Keratinocyte (primary cell): Measurements from ENCODE around the gene ALLC. TPM values are rescaled to one million over a fixed set of nuclear protein-coding genes. Genes with fewer than 3 reads are reported as not detected.

Source experiments
- DNase-seq: peaks from one replicate; pipeline ENCODE4 v3.0.0-alpha.2; 2011; ENCODE audit warnings: low read depth, missing footprints, low spot score
- FAIRE-seq: peaks from 2 replicates; lab custom pipeline; 2011; peaks lifted over from hg19 to GRCh38; lab: Jason Lieb, UNC
- H2AFZ ChIP-seq: 2 replicates; pipeline ENCODE4 v1.6.0; 2012; ENCODE audit warnings: low read length, control low read depth, inconsistent platforms; ENCODE audit not compliant: control insufficient read depth
- H3K27ac ChIP-seq: 2 replicates; pipeline ENCODE4 v1.5.1; 2011; ENCODE audit warnings: low read length; ENCODE audit not compliant: control insufficient read depth, insufficient read depth
- H3K27me3 ChIP-seq: 3 replicates; pipeline ENCODE4 v1.6.0; 2011; ENCODE audit warnings: low read length; ENCODE audit not compliant: control insufficient read depth, insufficient read depth; ENCODE audit errors: extremely low read depth
- H3K36me3 ChIP-seq, 2 experiments: 2 replicates in 1 of 2; 3 replicates in 1 of 2; pipeline ENCODE4 v1.5.1; 2011; ENCODE audit warnings: low read length in 2 of 2, mild to moderate bottlenecking in 1 of 2; ENCODE audit not compliant: control insufficient read depth in 2 of 2, insufficient read depth in 2 of 2; ENCODE audit errors: extremely low read depth in 1 of 2
- H3K4me1 ChIP-seq: 3 replicates; pipeline ENCODE4 v1.5.1; 2011; ENCODE audit warnings: low read length; ENCODE audit not compliant: control insufficient read depth, insufficient read depth; ENCODE audit errors: extremely low read depth
- H3K4me2 ChIP-seq: 3 replicates; pipeline ENCODE4 v1.6.0; 2011; ENCODE audit warnings: low read depth, low read length; ENCODE audit not compliant: control insufficient read depth, insufficient read depth; ENCODE audit errors: extremely low read depth
- H3K4me3 ChIP-seq, 3 experiments: fragments of 200-600 bp in 1 of 3; sonication (generic) in 1 of 3; 2 replicates in 2 of 3; 3 replicates in 1 of 3; pipeline ENCODE4 v1.5.1; 2011 to 2016; ENCODE audit warnings: low read length in 3 of 3, mild to moderate bottlenecking in 3 of 3, control low read depth in 2 of 3, inconsistent platforms in 1 of 3, low read depth in 1 of 3, mixed read lengths in 1 of 3, mixed run types in 1 of 3, moderate library complexity in 1 of 3; ENCODE audit not compliant: control insufficient read depth in 2 of 3, insufficient read depth in 2 of 3; ENCODE audit errors: extremely low read depth in 1 of 3
- H3K79me2 ChIP-seq: 2 replicates; pipeline ENCODE4 v1.6.0; 2012; ENCODE audit warnings: low read length; ENCODE audit not compliant: control insufficient read depth, insufficient read depth
- H3K9ac ChIP-seq: 3 replicates; pipeline ENCODE4 v1.6.0; 2011; ENCODE audit warnings: low read length; ENCODE audit not compliant: control insufficient read depth, insufficient read depth; ENCODE audit errors: extremely low read depth
- H3K9me1 ChIP-seq: 3 replicates; pipeline ENCODE4 v1.6.0; 2011; ENCODE audit warnings: low read length; ENCODE audit not compliant: control insufficient read depth, insufficient read depth; ENCODE audit errors: extremely low read depth
- H3K9me3 ChIP-seq: 2 replicates; pipeline ENCODE4 v1.5.1; 2012; ENCODE audit warnings: low read depth, low read length; ENCODE audit not compliant: control insufficient read depth
- H4K20me1 ChIP-seq: 3 replicates; pipeline ENCODE4 v1.6.0; 2011; ENCODE audit warnings: low read length; ENCODE audit not compliant: control insufficient read depth, insufficient read depth; ENCODE audit errors: extremely low read depth
- EZH2 ChIP-seq: IDR thresholded peaks from one replicate; pipeline ENCODE4 v1.6.1; 2012; ENCODE audit warnings: inconsistent platforms, mild to moderate bottlenecking, low read length, moderate library complexity
- dilution Hi-C: fragments of 300-500 bp; cut with MboI; formaldehyde crosslinking; loops from one replicate; pipeline ENCODE4 v1.7.0; 2020; ENCODE audit warnings: low sequenced_read_pairs; ENCODE audit not compliant: extremely low pct_ligation_motif_present
- polyA plus RNA-seq, 5 experiments: library from polyadenylated mRNA; depleted of rRNA in 3 of 5; stranded (reverse) in 3 of 5; stranded (forward) in 1 of 5; unstranded in 1 of 5; fragments of >200 nt; gene quantifications; 1 replicate in 1 of 5; 2 replicates in 3 of 5; 3 replicates in 1 of 5; pipeline versions ENCODE4 v1.2.1 to v1.2.3, GENCODE V29; 2011 to 2012; ENCODE audit warnings: missing spikeins in 2 of 5, low read depth in 1 of 5, low replicate concordance in 1 of 5
- TF ChIP-seq, protein P1 (sequence below), 3 experiments: IDR thresholded peaks in 1 of 3; conservative IDR thresholded peaks in 1 of 3; optimal IDR thresholded peaks in 1 of 3; 2 replicates in 2 of 3; 3 replicates in 1 of 3; pipeline versions ENCODE3 to v1.5.1; 2011; ENCODE audit warnings: low read length in 3 of 3, mild to moderate bottlenecking in 3 of 3, moderate library complexity in 2 of 3, control low read depth in 1 of 3, inconsistent platforms in 1 of 3; ENCODE audit not compliant: insufficient read depth in 2 of 3; ENCODE audit errors: extremely low read depth in 1 of 3

The ALLC gene
- polyA plus RNA-seq, 1 donor (not counting 4 experiments of a cell fraction or from before 2014, with no cell fraction given): not detected

DNA sequence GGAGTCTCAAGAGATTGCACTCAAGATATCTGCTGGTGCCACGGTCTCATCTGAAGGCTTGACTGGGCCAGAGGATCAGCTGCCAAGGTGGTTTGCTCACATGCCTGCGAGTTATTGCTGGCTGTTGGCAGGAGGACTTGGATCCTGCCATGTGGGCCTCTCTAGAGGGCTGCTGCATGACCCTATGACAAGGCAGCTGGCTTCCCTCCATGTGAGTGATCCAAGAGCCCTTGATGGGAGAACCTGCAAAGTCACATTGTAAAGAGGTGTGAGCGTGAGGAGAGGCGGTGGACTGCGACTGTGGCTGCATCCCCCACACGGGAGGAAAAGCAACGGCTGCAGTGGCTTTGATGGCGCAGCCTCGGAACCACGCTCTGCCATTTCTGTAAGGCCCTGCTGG lies 4.0 kb upstream of the ALLC start:
- H3K4me1 ChIP-seq: peaks cover 7% of the 10 kb centered on the region
- H3K79me2 ChIP-seq: no peaks in the 10 kb centered on the region

DNA sequence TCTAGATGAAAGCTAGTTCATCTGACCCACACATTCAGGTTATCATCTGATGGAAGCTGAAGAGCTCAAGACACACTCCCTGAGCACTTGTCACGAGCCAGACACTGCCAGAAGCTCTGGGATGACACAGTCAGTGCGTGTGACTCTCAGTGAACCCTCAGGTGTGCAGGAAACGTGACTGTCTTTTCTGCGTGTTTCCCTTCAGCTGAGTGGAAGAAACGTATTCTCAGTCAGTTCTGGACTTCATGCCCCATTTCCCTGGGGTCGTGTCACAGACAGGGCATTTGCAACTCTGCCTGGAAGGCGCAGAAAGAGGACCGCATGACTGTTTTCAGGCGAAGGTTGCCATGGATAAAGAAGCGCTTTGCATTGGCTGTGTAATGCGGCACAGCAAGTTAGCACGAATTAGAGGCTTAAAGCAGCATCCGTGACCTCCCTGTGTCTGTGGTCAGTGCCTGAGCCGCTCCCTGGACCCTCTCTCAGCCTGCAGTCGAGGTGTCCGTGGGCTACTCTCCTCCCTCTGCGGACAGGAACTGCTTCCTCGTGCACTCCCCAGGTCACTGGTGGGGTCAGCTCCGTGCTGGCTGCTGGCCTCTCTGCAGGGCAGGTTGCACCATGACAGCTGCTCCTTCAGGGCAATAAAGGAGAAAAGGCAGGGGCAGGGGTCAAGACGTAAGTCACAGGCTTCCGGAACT lies 3.3 kb upstream of the ALLC start:
- FAIRE-seq: no peak
- no peak overlapping the region for H3K9ac ChIP-seq
- DNase-seq: no peak

More for the DNA sequence above, 4.0 kb upstream of the ALLC start:
- no peaks in the 10 kb centered on the region for H3K9me3 ChIP-seq
- no peaks in the 10 kb centered on the region for H4K20me1 ChIP-seq
- H3K27ac ChIP-seq: no peak overlapping the region
- H3K27me3 ChIP-seq: peaks cover 7% of the 10 kb centered on the region
- dilution Hi-C loops: no loop called here
- no peak overlapping the region for H3K9ac ChIP-seq
- H3K4me3 ChIP-seq: no peak overlapping the region
- H3K9me1 ChIP-seq: no peaks in the 10 kb centered on the region
- TF ChIP-seq, protein P1, sequence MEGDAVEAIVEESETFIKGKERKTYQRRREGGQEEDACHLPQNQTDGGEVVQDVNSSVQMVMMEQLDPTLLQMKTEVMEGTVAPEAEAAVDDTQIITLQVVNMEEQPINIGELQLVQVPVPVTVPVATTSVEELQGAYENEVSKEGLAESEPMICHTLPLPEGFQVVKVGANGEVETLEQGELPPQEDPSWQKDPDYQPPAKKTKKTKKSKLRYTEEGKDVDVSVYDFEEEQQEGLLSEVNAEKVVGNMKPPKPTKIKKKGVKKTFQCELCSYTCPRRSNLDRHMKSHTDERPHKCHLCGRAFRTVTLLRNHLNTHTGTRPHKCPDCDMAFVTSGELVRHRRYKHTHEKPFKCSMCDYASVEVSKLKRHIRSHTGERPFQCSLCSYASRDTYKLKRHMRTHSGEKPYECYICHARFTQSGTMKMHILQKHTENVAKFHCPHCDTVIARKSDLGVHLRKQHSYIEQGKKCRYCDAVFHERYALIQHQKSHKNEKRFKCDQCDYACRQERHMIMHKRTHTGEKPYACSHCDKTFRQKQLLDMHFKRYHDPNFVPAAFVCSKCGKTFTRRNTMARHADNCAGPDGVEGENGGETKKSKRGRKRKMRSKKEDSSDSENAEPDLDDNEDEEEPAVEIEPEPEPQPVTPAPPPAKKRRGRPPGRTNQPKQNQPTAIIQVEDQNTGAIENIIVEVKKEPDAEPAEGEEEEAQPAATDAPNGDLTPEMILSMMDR (optimal IDR thresholded peaks at IDR 0.05 in 1 of 3, IDR thresholded peaks at IDR 0.05 in 1 of 3, conservative IDR thresholded peaks at IDR 0.05 in 1 of 3; ENCODE audit: extremely low read depth in 1 of 3, insufficient read depth in 2 of 3, low read length in 3 of 3): no peak
- no peak for TF ChIP-seq EZH2
- no peak overlapping the region for H3K4me2 ChIP-seq
- DNase-seq: no peak
- FAIRE-seq: no peak
- no peaks in the 10 kb centered on the region for H3K36me3 ChIP-seq
- H2AFZ ChIP-seq: no peak overlapping the region

More for the DNA sequence above, 3.3 kb upstream of the ALLC start:
- no peaks in the 10 kb centered on the region for H3K9me3 ChIP-seq
- TF ChIP-seq EZH2: no peak
- TF ChIP-seq, protein P1 (optimal IDR thresholded peaks at IDR 0.05 in 1 of 3, IDR thresholded peaks at IDR 0.05 in 1 of 3, conservative IDR thresholded peaks at IDR 0.05 in 1 of 3; ENCODE audit: extremely low read depth in 1 of 3, insufficient read depth in 2 of 3, low read length in 3 of 3): no peak
- dilution Hi-C loops: no loop called here
- H3K9me1 ChIP-seq: no peaks in the 10 kb centered on the region
- no peak overlapping the region for H3K4me2 ChIP-seq
- no peaks in the 10 kb centered on the region for H3K36me3 ChIP-seq
- H3K27ac ChIP-seq: no peak overlapping the region
- peaks cover 7% of the 10 kb centered on the region for H3K27me3 ChIP-seq
- H3K4me1 ChIP-seq: peaks cover 11% of the 10 kb centered on the region
- H2AFZ ChIP-seq: no peak overlapping the region
- H3K4me3 ChIP-seq: no peak overlapping the region
- H3K79me2 ChIP-seq: no peaks in the 10 kb centered on the region
- no peaks in the 10 kb centered on the region for H4K20me1 ChIP-seq
